KOPT-K1 (cell line): ENCODE measurements around the gene PPP1R36.
"Not testable (repeated sequence)": the region's sequence is repeated elsewhere in the genome, so short reads cannot be mapped to it uniquely, and the experiment has no call there.

Source experiments
- H3K27ac ChIP-seq: fragments of 200-600 bp; sonication (generic); 2 replicates; pipeline ENCODE4 v1.5.1; 2016; ENCODE audit warnings: antibody characterized with exemption, mild to moderate bottlenecking, low read depth, low read length; ENCODE audit not compliant: poor library complexity, severe bottlenecking
- H3K36me3 ChIP-seq: fragments of 200-600 bp; sonication (generic); 2 replicates; pipeline ENCODE4 v1.5.1; 2017; ENCODE audit warnings: antibody characterized with exemption, mild to moderate bottlenecking, low read length, moderate library complexity; ENCODE audit not compliant: insufficient read depth
- H3K9me3 ChIP-seq: fragments of 200-600 bp; sonication (generic); 2 replicates; pipeline ENCODE4 v1.5.1; 2017; ENCODE audit warnings: antibody characterized with exemption, low read length, mild to moderate bottlenecking; ENCODE audit not compliant: insufficient read depth, poor library complexity, severe bottlenecking

PPP1R36 gene

DNA sequence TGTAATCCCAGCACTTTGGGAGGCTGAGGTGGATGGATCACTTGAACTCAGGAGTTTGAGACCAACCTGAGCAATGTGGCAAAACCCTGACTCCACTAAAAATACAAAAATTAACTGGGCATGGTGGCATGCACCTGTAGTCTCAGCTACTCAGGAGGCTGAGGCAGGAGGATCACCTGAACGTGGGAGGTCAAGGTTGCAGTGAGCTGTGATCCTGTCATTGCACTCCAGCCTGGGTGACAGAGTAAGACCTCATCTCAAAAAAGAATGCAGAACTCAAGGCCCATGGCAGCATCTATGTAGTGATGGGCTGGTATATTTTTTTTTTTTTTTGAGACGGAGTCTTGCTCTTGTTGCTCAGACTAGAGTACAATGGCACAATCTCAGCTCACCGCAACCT is 81.5 kb downstream of the PPP1R36 start:
- H3K27ac ChIP-seq, H3K9me3 ChIP-seq, H3K36me3 ChIP-seq: not testable (repeated sequence)

DNA sequence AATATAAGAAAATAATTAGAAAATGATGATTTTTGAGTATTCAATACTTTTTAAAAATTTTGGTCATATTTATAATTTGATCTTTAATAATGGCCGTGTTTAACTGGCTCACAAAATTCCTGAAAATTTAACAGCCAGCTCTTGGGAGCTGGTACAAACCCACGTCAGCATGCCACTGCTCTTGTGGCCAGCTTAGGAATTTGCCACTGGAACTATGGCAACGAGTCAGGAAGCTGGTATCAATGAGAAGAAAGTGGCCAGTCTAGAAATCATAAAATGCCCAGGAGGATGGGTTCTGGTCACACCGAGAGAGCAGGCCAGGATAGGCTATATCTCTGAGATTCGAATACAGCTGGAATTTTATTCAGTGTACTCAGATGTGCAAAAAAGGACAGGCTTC is 82.3 kb downstream of the PPP1R36 start:
- Histone ChIP-seq H3K27ac (no peak overlapping the region), H3K36me3 (no peaks in the 10 kb centered on the region), H3K9me3 (no peaks in the 10 kb centered on the region)

DNA sequence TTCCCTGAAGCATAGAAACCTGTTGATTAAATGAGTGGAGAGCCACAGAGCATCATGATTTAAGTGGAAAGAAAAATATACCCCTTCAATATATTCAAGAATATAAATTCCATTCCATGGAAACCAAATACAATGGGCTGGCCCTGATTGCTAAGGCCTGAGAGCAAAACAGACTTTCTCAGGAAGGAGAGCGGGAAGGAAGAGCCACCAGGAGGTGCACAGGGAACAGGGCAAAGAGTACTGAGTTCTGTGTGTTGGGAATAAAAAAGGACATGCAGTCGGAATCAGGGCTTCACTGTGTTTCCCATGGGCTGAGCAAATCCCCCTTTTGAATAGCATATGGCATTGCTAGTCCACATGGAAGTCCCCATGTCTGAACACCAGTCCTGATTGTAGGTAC is 84.8 kb downstream of the PPP1R36 start:
- no peaks in the 10 kb centered on the region for H3K9me3 ChIP-seq
- no peaks in the 10 kb centered on the region for H3K36me3 ChIP-seq
- H3K27ac ChIP-seq, result no peak overlapping the region

GRCh38 chr14:64636208-64636979 is 86.6 kb downstream of the PPP1R36 start:
- H3K27ac ChIP-seq, result no peak overlapping the region
- no peaks in the 10 kb centered on the region for H3K9me3 ChIP-seq
- no peaks in the 10 kb centered on the region for H3K36me3 ChIP-seq

GRCh38 chr14:64636980-64637429 is 87.2 kb downstream of the PPP1R36 start:
- Histone ChIP-seq H3K36me3 (no peaks in the 10 kb centered on the region), H3K27ac (no peak overlapping the region), H3K9me3 (no peaks in the 10 kb centered on the region)

GRCh38 chr14:64637735-64638473 is 88.1 kb downstream of the PPP1R36 start:
- H3K27ac ChIP-seq, result no peak overlapping the region
- no peaks in the 10 kb centered on the region for H3K36me3 ChIP-seq
- no peaks in the 10 kb centered on the region for H3K9me3 ChIP-seq

GRCh38 chr14:64638625-64639024 is 88.9 kb downstream of the PPP1R36 start:
- H3K36me3 ChIP-seq, result no peaks in the 10 kb centered on the region
- H3K27ac ChIP-seq, result no peak overlapping the region
- H3K9me3 ChIP-seq, result peaks cover 1% of the 10 kb centered on the region
